Testis (tissue), 3 donors: ENCODE data around the gene ITPKB. TPM values are rescaled to one million over a fixed set of nuclear protein-coding genes. Genes with fewer than 3 reads are reported as not detected.

Experiments used
- DNase-seq: peaks from one replicate; pipeline ENCODE4 v3.0.0-alpha.2; 2019
- H3K27ac ChIP-seq, 2 donors: fragments of 200-600 bp; sonication (generic); one replicate each; pipeline ENCODE4 v1.5.1; 2019
- H3K27me3 ChIP-seq: fragments of 200-600 bp; sonication (generic); one replicate; pipeline ENCODE4 v1.5.1; 2019
- H3K36me3 ChIP-seq: fragments of 200-600 bp; sonication (generic); one replicate; pipeline ENCODE4 v1.5.1; 2017; ENCODE audit warnings: low read depth; ENCODE audit errors: missing control alignments
- H3K4me1 ChIP-seq: fragments of 200-600 bp; sonication (generic); one replicate; pipeline ENCODE4 v1.5.1; 2019
- H3K4me3 ChIP-seq, 2 donors: fragments of 200-600 bp; sonication (generic); one replicate each; pipeline ENCODE4 v1.5.1; 2017 to 2019
- H3K9me3 ChIP-seq: fragments of 200-600 bp; sonication (generic); one replicate; pipeline ENCODE4 v1.5.1; 2017
- POLR2A ChIP-seq: fragments of 450-650 bp; IDR thresholded peaks from one replicate; pipeline ENCODE4 v1.6.1; 2017; ENCODE audit warnings: antibody characterized with exemption, mild to moderate bottlenecking, moderate library complexity
- WGBS, 2 donors: methylation state at CpG; one replicate each; pipeline ENCODE4 v1.1.5; 2018; 5-methylcytosine and 5-hydroxymethylcytosine counted together
- intact Hi-C: fragments of 100-400 bp; cut with DNase I; formaldehyde crosslinking; loops from one replicate; pipeline ENCODE4 v1.15.1; 2023; ENCODE audit warnings: low total_unique reads
- polyA plus RNA-seq: library from polyadenylated mRNA; stranded (reverse); fragments of 350-450 nt; fragmentation: Illumina TruSeq; extraction: RNeasy Lipid Tissue Mini Kit (QIAGEN cat#74804); gene quantifications from one replicate; pipeline ENCODE4 v1.2.3, GENCODE V29; 2014; ENCODE audit warnings: low read depth, low replicate concordance; ENCODE audit not compliant: insufficient read depth
- total RNA-seq, 2 donors: library from RNA; depleted of rRNA; stranded (reverse); fragments of >200 nt; gene quantifications; one replicate each; pipeline ENCODE4 v1.2.3, GENCODE V29; 2016
- TF ChIP-seq, protein P1 (sequence below), 3 experiments: fragments of 450-650 bp in 2 of 3; fragments of 200-600 bp in 1 of 3; sonication (generic) in 1 of 3; IDR thresholded peaks; one replicate each; pipeline ENCODE4 v1.5.1; 2016 to 2019; ENCODE audit warnings: antibody characterized with exemption in 3 of 3, mild to moderate bottlenecking in 2 of 3, moderate library complexity in 1 of 3

ITPKB gene
- total and polyA plus RNA-seq, 3 donors from 2014 or later, result 11.4 to 18.0 (median 13.5) TPM

- DNase-seq, result peak; percentile 36
- no peaks in the 10 kb centered on the region for H3K9me3 ChIP-seq
- no peaks in the 10 kb centered on the region for H3K36me3 ChIP-seq
- peaks cover 47% of the 10 kb centered on the region for H3K4me1 ChIP-seq
- intact Hi-C loops, result no loop called here
- no peak overlapping the region for H3K4me3 ChIP-seq
- no peak for TF ChIP-seq POLR2A
- TF ChIP-seq, protein P1, sequence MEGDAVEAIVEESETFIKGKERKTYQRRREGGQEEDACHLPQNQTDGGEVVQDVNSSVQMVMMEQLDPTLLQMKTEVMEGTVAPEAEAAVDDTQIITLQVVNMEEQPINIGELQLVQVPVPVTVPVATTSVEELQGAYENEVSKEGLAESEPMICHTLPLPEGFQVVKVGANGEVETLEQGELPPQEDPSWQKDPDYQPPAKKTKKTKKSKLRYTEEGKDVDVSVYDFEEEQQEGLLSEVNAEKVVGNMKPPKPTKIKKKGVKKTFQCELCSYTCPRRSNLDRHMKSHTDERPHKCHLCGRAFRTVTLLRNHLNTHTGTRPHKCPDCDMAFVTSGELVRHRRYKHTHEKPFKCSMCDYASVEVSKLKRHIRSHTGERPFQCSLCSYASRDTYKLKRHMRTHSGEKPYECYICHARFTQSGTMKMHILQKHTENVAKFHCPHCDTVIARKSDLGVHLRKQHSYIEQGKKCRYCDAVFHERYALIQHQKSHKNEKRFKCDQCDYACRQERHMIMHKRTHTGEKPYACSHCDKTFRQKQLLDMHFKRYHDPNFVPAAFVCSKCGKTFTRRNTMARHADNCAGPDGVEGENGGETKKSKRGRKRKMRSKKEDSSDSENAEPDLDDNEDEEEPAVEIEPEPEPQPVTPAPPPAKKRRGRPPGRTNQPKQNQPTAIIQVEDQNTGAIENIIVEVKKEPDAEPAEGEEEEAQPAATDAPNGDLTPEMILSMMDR (IDR thresholded peaks at IDR 0.05), result no peak
- peak overlapping the region in 1 of 2 donors; percentile 0 for H3K27ac ChIP-seq
- WGBS, 2 donors, result 58 to 62% methylated on average over 4 of the region's 4 CpGs
- no peaks in the 10 kb centered on the region for H3K27me3 ChIP-seq
Measured at GRCh38 chr1:226672339-226672762, 66.7 kb downstream of the ITPKB start.

DNA sequence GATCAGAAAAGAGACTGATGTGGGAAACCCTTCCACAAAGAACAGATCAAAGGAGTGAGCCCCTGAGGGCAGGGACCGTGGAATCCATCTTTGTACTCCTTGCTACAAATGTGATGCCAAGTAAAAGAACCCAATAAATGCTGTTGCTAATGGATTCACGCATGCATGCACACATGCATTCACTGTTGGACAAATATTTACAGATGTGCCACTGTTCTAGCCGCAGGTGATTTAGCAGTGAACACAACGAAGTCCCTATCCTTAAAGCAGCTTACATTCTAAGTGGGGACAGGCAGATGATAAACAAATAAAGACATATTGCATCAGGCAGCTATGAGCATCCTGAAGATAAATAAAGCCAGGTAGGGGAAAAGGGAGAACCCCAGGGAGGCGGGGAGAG, 67.8 kb downstream of the ITPKB start:
- no peaks in the 10 kb centered on the region for H3K9me3 ChIP-seq
- peaks cover 36% of the 10 kb centered on the region for H3K4me1 ChIP-seq
- no peak for DNase-seq
- TF ChIP-seq, protein P1 (IDR thresholded peaks at IDR 0.05), result no peak
- no peak for TF ChIP-seq POLR2A
- no peaks in the 10 kb centered on the region for H3K27me3 ChIP-seq
- intact Hi-C loops, result no loop called here
- H3K36me3 ChIP-seq, result no peaks in the 10 kb centered on the region
- WGBS, 2 donors, result 89 to 95% methylated on average over 5 of the region's 5 CpGs
- no peak overlapping the region for H3K27ac ChIP-seq
- no peak overlapping the region for H3K4me3 ChIP-seq

DNA sequence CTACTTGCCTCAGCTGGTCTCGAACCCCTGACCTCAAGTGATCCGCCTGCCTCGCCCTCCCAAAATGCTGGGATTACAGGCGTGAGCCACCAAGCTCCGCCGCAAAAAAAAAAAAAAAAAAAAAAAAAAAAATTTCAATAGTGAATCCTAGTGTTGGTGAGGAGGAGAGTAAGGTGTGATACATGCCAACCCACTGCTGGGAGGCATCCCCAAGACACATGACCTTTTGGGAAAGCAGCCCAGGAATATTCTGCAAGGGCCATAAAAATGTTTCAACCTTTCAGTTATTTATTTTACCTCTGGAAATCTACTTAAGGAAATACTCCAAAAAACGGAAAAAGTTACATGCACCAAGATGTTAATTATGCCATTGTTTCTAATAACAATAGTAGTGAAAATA, 69.0 kb downstream of the ITPKB start:
- no peak for DNase-seq
- peaks cover 27% of the 10 kb centered on the region for H3K4me1 ChIP-seq

GRCh38 chr1:226668173-226668560, 70.9 kb downstream of the ITPKB start:
- 55 to 58% methylated on average over 5 of the region's 5 CpGs for WGBS, 2 donors
- peaks cover 41% of the 10 kb centered on the region for H3K4me1 ChIP-seq
- no peak overlapping the region for H3K27ac ChIP-seq

More for the DNA sequence above, 69.0 kb downstream of the ITPKB start:
- Histone ChIP-seq H3K27ac (no peak overlapping the region), H3K36me3 (no peaks in the 10 kb centered on the region), H3K4me3 (no peak overlapping the region), H3K9me3 (no peaks in the 10 kb centered on the region), H3K27me3 (no peaks in the 10 kb centered on the region)
- intact Hi-C loops, result no loop called here
- TF ChIP-seq POLR2A, result no peak
- TF ChIP-seq, protein P1 (IDR thresholded peaks at IDR 0.05), result no peak
- WGBS, 2 donors, result 91 to 94% methylated on average over 7 of the region's 7 CpGs

DNA sequence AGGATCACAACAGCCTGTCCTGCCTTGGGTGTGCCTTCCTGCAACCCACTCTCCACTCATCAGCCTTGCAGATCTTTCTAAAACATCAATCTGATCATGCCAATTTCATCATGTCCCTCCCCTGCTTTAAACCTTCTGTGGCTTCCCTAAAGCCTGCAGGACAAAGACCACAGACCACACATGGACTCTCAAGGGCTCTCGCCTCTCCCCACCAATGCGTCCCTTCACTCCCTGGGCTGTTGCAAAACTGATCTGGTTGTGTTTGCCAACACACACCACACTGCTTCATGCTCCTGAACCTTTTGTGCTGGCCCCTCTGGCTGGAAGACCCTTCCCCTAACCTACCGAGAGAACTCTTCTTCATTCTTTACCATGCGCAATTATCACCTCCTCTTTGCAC, 72.4 kb downstream of the ITPKB start:
- TF ChIP-seq, protein P1 (IDR thresholded peaks at IDR 0.05), result no peak
- TF ChIP-seq POLR2A, result no peak
- Histone ChIP-seq H3K9me3 (no peaks in the 10 kb centered on the region), H3K4me1 (peaks cover 50% of the 10 kb centered on the region), H3K27me3 (no peaks in the 10 kb centered on the region), H3K4me3 (no peak overlapping the region), H3K27ac (no peak overlapping the region), H3K36me3 (no peaks in the 10 kb centered on the region)
- 86 to 92% methylated on average over 4 of the region's 4 CpGs for WGBS, 2 donors
- intact Hi-C loops, result no loop called here
- no peak for DNase-seq

More at GRCh38 chr1:226668173-226668560, 70.9 kb downstream of the ITPKB start:
- TF ChIP-seq POLR2A, result no peak
- TF ChIP-seq, protein P1 (IDR thresholded peaks at IDR 0.05), result no peak
- H3K36me3 ChIP-seq, result no peaks in the 10 kb centered on the region
- intact Hi-C loops, result no loop called here
- DNase-seq, result no peak
- no peak overlapping the region for H3K4me3 ChIP-seq
- H3K27me3 ChIP-seq, result no peaks in the 10 kb centered on the region
- no peaks in the 10 kb centered on the region for H3K9me3 ChIP-seq
